HG02642 (cell line): ENCODE data around the gene TDRD10.
"Not testable (repeated sequence)": the region's sequence is repeated elsewhere in the genome, so short reads cannot be mapped to it uniquely, and the experiment has no call there.

Source experiments
- ATAC-seq: cut with Tn5 transposase; IDR thresholded peaks from one replicate; pipeline ENCODE4 v1.9.1; 2021; ENCODE audit warnings: mild to moderate bottlenecking; ENCODE audit not compliant: unreplicated experiment, poor library complexity

The TDRD10 gene

GRCh38 chr1:154503898-154504297 lies 1.9 kb downstream of the TDRD10 start:
- ATAC-seq, result no peak

- no peak for ATAC-seq
Observed at GRCh38 chr1:154512760-154513159, 10.7 kb downstream of the TDRD10 start.

- no peak for ATAC-seq
Observed at GRCh38 chr1:154514066-154514553, 12.1 kb downstream of the TDRD10 start.

- ATAC-seq, result no peak
Observed at GRCh38 chr1:154517661-154518060, 15.6 kb downstream of the TDRD10 start.

- no peak for ATAC-seq
Observed at GRCh38 chr1:154519591-154519991, 17.6 kb downstream of the TDRD10 start.

GRCh38 chr1:154520333-154520732 lies 18.3 kb downstream of the TDRD10 start:
- no peak for ATAC-seq

- ATAC-seq, result no peak
Observed at GRCh38 chr1:154521695-154522094, 19.7 kb downstream of the TDRD10 start.

- no peak for ATAC-seq
Observed at GRCh38 chr1:154524881-154525280, 22.9 kb downstream of the TDRD10 start.

- ATAC-seq, result no peak
Observed at GRCh38 chr1:154527192-154527591, 25.2 kb downstream of the TDRD10 start.

- no peak for ATAC-seq
Observed at GRCh38 chr1:154529308-154529707, 27.3 kb downstream of the TDRD10 start.

- ATAC-seq, result not testable (repeated sequence)
Observed at GRCh38 chr1:154531950-154532349, 29.9 kb downstream of the TDRD10 start.

GRCh38 chr1:154533952-154534844 lies 32.2 kb downstream of the TDRD10 start:
- ATAC-seq, result no peak

GRCh38 chr1:154536570-154536969 lies 34.6 kb downstream of the TDRD10 start:
- no peak for ATAC-seq

GRCh38 chr1:154539486-154540483 lies 37.8 kb downstream of the TDRD10 start:
- no peak for ATAC-seq

- ATAC-seq, result no peak
Observed at GRCh38 chr1:154541231-154541630, 39.2 kb downstream of the TDRD10 start.

GRCh38 chr1:154546264-154547063 lies 44.4 kb downstream of the TDRD10 start:
- ATAC-seq, result no peak

GRCh38 chr1:154547105-154547732 lies 45.2 kb downstream of the TDRD10 start:
- ATAC-seq, result no peak

- ATAC-seq, result no peak
Observed at GRCh38 chr1:154548028-154548427, 46.0 kb downstream of the TDRD10 start.

- ATAC-seq, result no peak
Observed at GRCh38 chr1:154549202-154549770, 47.3 kb downstream of the TDRD10 start.
